Measurements from ENCODE around the gene HSPA4L. TPM values are rescaled to one million over a fixed set of nuclear protein-coding genes. Genes with fewer than 3 reads are reported as not detected.

Gene HSPA4L
- total RNA-seq, 2 donors from 2014 or later: 5.3 to 17.7 TPM

DNA sequence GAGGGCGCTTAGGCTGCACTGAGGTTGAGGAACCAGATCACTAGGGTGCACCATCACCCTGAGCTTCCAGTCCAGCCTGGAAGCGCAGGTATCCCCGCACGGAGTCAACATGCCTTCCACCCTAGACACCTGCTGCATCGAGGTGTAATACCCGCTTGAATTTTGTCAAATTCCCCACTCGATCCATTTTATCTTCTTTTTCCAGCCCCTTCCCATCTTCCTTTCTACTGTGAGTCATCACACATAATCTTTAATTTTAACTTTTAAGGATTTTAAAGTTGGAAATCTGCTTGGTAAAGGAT, 99.4 kb downstream of the HSPA4L start:
- Histone ChIP-seq H3K36me3 (no peaks in the 10 kb centered on the region), H3K27ac (no peak overlapping the region), H3K4me1 (no peaks in the 10 kb centered on the region), H3K9me3 (no peaks in the 10 kb centered on the region), H3K27me3 (no peaks in the 10 kb centered on the region), H3K4me3 (peak overlapping the region; percentile 94), H3K9ac (ENCODE audit: low read depth in 2 of 2, low read length in 2 of 2) (peak overlapping the region in 1 of 2 donors; percentile 64)
- TF ChIP-seq, protein P1, sequence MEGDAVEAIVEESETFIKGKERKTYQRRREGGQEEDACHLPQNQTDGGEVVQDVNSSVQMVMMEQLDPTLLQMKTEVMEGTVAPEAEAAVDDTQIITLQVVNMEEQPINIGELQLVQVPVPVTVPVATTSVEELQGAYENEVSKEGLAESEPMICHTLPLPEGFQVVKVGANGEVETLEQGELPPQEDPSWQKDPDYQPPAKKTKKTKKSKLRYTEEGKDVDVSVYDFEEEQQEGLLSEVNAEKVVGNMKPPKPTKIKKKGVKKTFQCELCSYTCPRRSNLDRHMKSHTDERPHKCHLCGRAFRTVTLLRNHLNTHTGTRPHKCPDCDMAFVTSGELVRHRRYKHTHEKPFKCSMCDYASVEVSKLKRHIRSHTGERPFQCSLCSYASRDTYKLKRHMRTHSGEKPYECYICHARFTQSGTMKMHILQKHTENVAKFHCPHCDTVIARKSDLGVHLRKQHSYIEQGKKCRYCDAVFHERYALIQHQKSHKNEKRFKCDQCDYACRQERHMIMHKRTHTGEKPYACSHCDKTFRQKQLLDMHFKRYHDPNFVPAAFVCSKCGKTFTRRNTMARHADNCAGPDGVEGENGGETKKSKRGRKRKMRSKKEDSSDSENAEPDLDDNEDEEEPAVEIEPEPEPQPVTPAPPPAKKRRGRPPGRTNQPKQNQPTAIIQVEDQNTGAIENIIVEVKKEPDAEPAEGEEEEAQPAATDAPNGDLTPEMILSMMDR (IDR thresholded peaks at IDR 0.05): no peak
- intact Hi-C loops (cut with DNase I): loop anchor here (10.0 kb wide), 1 partner anchor 83 kb away; the partner anchor contains the start of genes ABHD18 and MFSD8
- DNase-seq: no peak

GRCh38 chr4:127888559-127888958, 106.4 kb downstream of the HSPA4L start:
- DNase-seq: no peak
- H3K9ac ChIP-seq (ENCODE audit: low read depth in 2 of 2, low read length in 2 of 2): no peak overlapping the region
- H3K27ac ChIP-seq: no peak overlapping the region
- no peaks in the 10 kb centered on the region for H3K27me3 ChIP-seq
- TF ChIP-seq, protein P1 (IDR thresholded peaks at IDR 0.05): no peak
- no peak overlapping the region for H3K4me3 ChIP-seq
- intact Hi-C loops (cut with DNase I): loop anchor here (10.0 kb wide), 1 partner anchor 76 kb away; the partner anchor contains the start of genes ABHD18 and MFSD8
- H3K9me3 ChIP-seq: no peaks in the 10 kb centered on the region
- no peaks in the 10 kb centered on the region for H3K36me3 ChIP-seq
- no peaks in the 10 kb centered on the region for H3K4me1 ChIP-seq

DNA sequence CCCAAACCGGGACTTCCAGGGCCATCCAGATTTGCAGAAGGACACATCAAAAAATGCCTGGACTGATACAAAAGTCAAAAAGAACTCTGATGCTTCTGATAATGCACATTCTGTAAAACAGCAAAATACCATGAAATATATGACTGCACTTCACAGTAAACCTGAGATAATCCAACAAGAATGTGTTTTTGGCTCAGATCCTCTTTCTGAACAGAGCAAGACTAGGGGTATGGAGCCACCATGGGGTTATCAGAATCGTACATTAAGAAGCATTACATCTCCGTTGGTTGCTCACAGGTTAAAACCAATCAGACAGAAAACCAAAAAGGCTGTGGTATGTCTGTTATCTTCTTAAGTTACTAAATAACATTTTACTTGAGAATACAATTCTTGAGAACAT, 107.8 kb downstream of the HSPA4L start:
- Histone ChIP-seq H3K9me3 (no peaks in the 10 kb centered on the region), H3K27me3 (no peaks in the 10 kb centered on the region), H3K36me3 (no peaks in the 10 kb centered on the region), H3K27ac (no peak overlapping the region), H3K9ac (ENCODE audit: low read depth in 2 of 2, low read length in 2 of 2) (no peak overlapping the region), H3K4me3 (no peak overlapping the region), H3K4me1 (no peaks in the 10 kb centered on the region)
- intact Hi-C loops (cut with DNase I): loop anchor here (10.0 kb wide), 1 partner anchor 75 kb away; the partner anchor contains the start of genes ABHD18 and MFSD8
- TF ChIP-seq, protein P1 (IDR thresholded peaks at IDR 0.05): no peak
- no peak for DNase-seq

Other genes starting within 250 kb of the HSPA4L start
- 1 to 10 TPM; 3.0 to 4.8 TPM for gene INTU, start 149.4 kb upstream of the HSPA4L start, total RNA-seq
- gene SLC25A31, start 51.9 kb upstream of the HSPA4L start, total RNA-seq: not detected
- 10 to 100 TPM in 1 of 2 donors, 1 to 10 TPM in 1; 8.8 to 22.6 TPM for gene PLK4, start 98.6 kb downstream of the HSPA4L start, total RNA-seq
- gene MFSD8, start 182.9 kb downstream of the HSPA4L start, total RNA-seq: 10 to 100 TPM; 19.9 to 22.0 TPM
- gene ABHD18, start 183.1 kb downstream of the HSPA4L start, total RNA-seq: 10 to 100 TPM; 18.6 to 20.8 TPM